ENCODE measurements around the gene TLE4.
"Not testable (repeated sequence)": the region's sequence is repeated elsewhere in the genome, so short reads cannot be mapped to it uniquely, and the experiment has no call there.

TLE4 gene

GRCh38 chr9:79571309-79572031 lies at the start of gene TLE4:
Gene TLE4 (plus strand): TSS chr9:79571965. CDS start chr9:79572791, 826 bp downstream.
- peak; percentile 92 to 100 (median 100) for DNase-seq

- no peak for DNase-seq
These were observed 49.0 kb upstream of the TLE4 start for GRCh38 chr9:79522793-79523192.

- DNase-seq, result no peak
These were observed 47.5 kb upstream of the TLE4 start for GRCh38 chr9:79524266-79524665.

GRCh38 chr9:79526149-79526672 lies 45.6 kb upstream of the TLE4 start:
- DNase-seq, result no peak

- no peak for DNase-seq
These were observed 36.2 kb upstream of the TLE4 start for GRCh38 chr9:79535534-79535933.

GRCh38 chr9:79537838-79538237 lies 33.9 kb upstream of the TLE4 start:
- no peak for DNase-seq

- no peak for DNase-seq
These were observed 28.8 kb upstream of the TLE4 start for GRCh38 chr9:79542735-79543620.

- not testable (repeated sequence) for DNase-seq
These were observed 27.4 kb upstream of the TLE4 start for GRCh38 chr9:79544375-79544774.

GRCh38 chr9:79551586-79551985 lies 20.2 kb upstream of the TLE4 start:
- no peak for DNase-seq

- DNase-seq, result no peak
These were observed 19.8 kb upstream of the TLE4 start for GRCh38 chr9:79551994-79552393.

GRCh38 chr9:79555474-79556089 lies 16.2 kb upstream of the TLE4 start:
- DNase-seq, result no peak

- peak in 13 of 56 donors; percentile 10 to 75 (median 37) for DNase-seq
These were observed 12.1 kb upstream of the TLE4 start for GRCh38 chr9:79559495-79560181.

- no peak for DNase-seq
These were observed 8.9 kb upstream of the TLE4 start for GRCh38 chr9:79562749-79563386.

- DNase-seq, result no peak
These were observed 7.7 kb upstream of the TLE4 start for GRCh38 chr9:79564105-79564504.

- no peak for DNase-seq
These were observed 6.5 kb upstream of the TLE4 start for GRCh38 chr9:79565245-79565644.

- peak in 1 of 56 donors; percentile 10 for DNase-seq
These were observed 4.1 kb upstream of the TLE4 start for GRCh38 chr9:79567671-79568098.

GRCh38 chr9:79568337-79569101 lies 3.2 kb upstream of the TLE4 start:
- no peak for DNase-seq

GRCh38 chr9:79569814-79570447 lies 1.8 kb upstream of the TLE4 start:
- DNase-seq, result no peak

Measured in amygdala (tissue), 56 donors.